ENCODE results near the gene FCRLB. TPM values are rescaled to one million over a fixed set of nuclear protein-coding genes. Genes with fewer than 3 reads are reported as not detected.

Gene FCRLB
- total and polyA plus RNA-seq, 2 donors (not counting 3 experiments of a cell fraction or from before 2014, with no cell fraction given): 0.62 TPM

DNA sequence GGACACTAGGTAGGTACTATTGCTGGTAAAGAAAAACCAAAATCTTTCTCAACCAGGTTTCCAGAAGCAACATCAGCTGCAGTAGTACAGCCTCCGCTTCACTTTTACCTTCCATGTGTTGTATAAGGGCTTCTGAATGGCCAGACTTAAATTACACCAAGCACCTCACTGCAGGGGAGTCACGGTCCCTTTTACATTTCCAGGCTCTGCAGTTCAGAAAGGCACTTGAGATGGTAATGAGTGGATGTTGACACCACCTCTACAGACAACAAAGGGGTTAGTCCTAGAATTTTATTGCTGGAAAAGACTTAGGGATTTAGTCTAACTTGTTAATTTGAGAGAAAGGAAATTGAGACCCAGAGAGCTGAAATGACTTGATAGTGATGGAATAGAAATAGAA is 16.3 kb downstream of the FCRLB start:
- Histone ChIP-seq H3K27me3 (ENCODE audit: control insufficient read depth in 2 of 2, insufficient read depth in 2 of 2, low read length in 2 of 2) (no peaks in the 10 kb centered on the region), H3K9ac (replicated peaks; ENCODE audit: extremely low read depth, insufficient read depth, low read length) (no peak overlapping the region), H2AFZ (ENCODE audit: low read depth, low read length) (no peak overlapping the region), H3K9me1 (replicated peaks; ENCODE audit: control insufficient read depth, extremely low read depth, insufficient read depth, low read length) (no peaks in the 10 kb centered on the region), H3K4me3 (replicated peaks in 1 of 3; ENCODE audit: insufficient read depth in 1 of 3, low read depth in 1 of 3, low read length in 3 of 3) (no peak overlapping the region), H3K9me3 (replicated peaks; ENCODE audit: control insufficient read depth, insufficient read depth, low read length) (no peaks in the 10 kb centered on the region), H3K27ac (ENCODE audit: insufficient read depth, low read depth, low read length) (no peak overlapping the region), H3K36me3 (ENCODE audit: control insufficient read depth in 2 of 2, extremely low read depth in 1 of 2, insufficient read depth in 2 of 2, low read length in 2 of 2) (no peaks in the 10 kb centered on the region), H3K79me2 (ENCODE audit: control insufficient read depth, insufficient read depth, low read length) (no peaks in the 10 kb centered on the region), H3K4me2 (ENCODE audit: insufficient read depth, low read length) (no peak overlapping the region), H4K20me1 (replicated peaks; ENCODE audit: control insufficient read depth, extremely low read depth, insufficient read depth, low read length) (no peaks in the 10 kb centered on the region), H3K4me1 (ENCODE audit: control insufficient read depth, extremely low read depth, insufficient read depth, low read length) (peaks cover 14% of the 10 kb centered on the region)
- dilution Hi-C loops (cut with MboI; ENCODE audit: extremely low pct_ligation_motif_present, low sequenced_read_pairs): no loop called here
- FAIRE-seq (no peak), DNase-seq (ENCODE audit: low read depth, low spot score) (no peak)
- BruUV-seq (replicated peaks): no TSS peak
- intact Hi-C loops (cut with micrococcal nuclease): no loop called here
- ChIA-PET POLR2A (interaction anchor here (1.1 kb wide), 1 partner anchor 12 kb away, joined by 3 read pairs; the partner anchor contains the start of gene DUSP12), CTCF (interaction anchor here (0.5 to 7.5 kb wide), 7 partner anchors 12 to 747 kb away, joined by 3 to 102 read pairs (median 12); partner anchors contain the start of gene DUSP12)
- TF ChIP-seq MYC (IDR thresholded peaks at IDR 0.05; ENCODE audit: low read depth, low read length) (no peak), GATA2 (IDR thresholded peaks at IDR 0.05; ENCODE audit: insufficient read depth, insufficient read length, low read depth, low read length) (no peak), MAX (IDR thresholded peaks at IDR 0.05; ENCODE audit: insufficient read depth, insufficient read length) (no peak), POLR2A (IDR thresholded peaks at IDR 0.05; ENCODE audit: low read depth, low read length) (no peak), EZH2 (IDR thresholded peaks at IDR 0.05; ENCODE audit: borderline replicate concordance, low read depth, low read length, severe bottlenecking) (no peak), CTCF (IDR thresholded peaks at IDR 0.05; ENCODE audit: extremely low read depth in 1 of 2, insufficient read depth in 1 of 2, low read depth in 1 of 2, low read length in 2 of 2) (no peak), FOS (IDR thresholded peaks at IDR 0.05; ENCODE audit: borderline replicate concordance, insufficient read depth, low read length) (no peak), JUN (IDR thresholded peaks at IDR 0.05; ENCODE audit: borderline replicate concordance, insufficient read depth, insufficient read length, low read depth) (no peak), POLR2AphosphoS5 (IDR thresholded peaks at IDR 0.05; ENCODE audit: insufficient read depth, low read depth, low read length) (no peak)

Data from endothelial cell of umbilical vein (primary cell).